Measurements from ENCODE around the gene OPHN1.
"Not testable (repeated sequence)": the region's sequence is repeated elsewhere in the genome, so short reads cannot be mapped to it uniquely, and the experiment has no call there.

OPHN1 gene

DNA sequence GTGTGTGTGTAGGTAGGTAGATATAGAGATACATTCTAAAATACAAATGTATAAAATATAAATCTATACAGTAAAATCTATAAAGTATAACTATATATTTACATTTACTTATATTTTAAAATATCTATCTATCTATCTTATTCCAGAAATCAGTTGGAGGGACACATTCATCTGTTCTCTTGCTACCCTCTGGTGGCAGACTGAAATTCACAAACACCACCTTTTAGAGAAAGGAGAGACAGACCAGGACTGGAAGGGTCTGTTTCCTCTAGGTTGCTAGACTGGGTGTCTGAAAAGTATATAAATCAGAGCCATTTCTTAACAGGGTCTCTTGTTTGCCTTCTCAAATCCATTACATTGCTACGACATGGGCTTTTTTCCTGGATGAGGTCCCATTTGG lies 343.0 kb downstream of the OPHN1 start:
- H3K4me2 ChIP-seq (ENCODE audit: low read length): no peak overlapping the region
- no peaks in the 10 kb centered on the region for H3K9me3 ChIP-seq (replicated peaks; ENCODE audit: low read length)
- no peaks in the 10 kb centered on the region for H3K36me3 ChIP-seq (ENCODE audit: insufficient read depth, low read length)
- H3K4me1 ChIP-seq (ENCODE audit: control insufficient read depth, insufficient read depth, low read length): no peaks in the 10 kb centered on the region
- H3K4me3 ChIP-seq (ENCODE audit: low read length): no peak overlapping the region
- H3K9ac ChIP-seq (ENCODE audit: low read depth, low read length): no peak overlapping the region
- no peaks in the 10 kb centered on the region for H3K27me3 ChIP-seq (ENCODE audit: control insufficient read depth, insufficient read depth, low read length)

DNA sequence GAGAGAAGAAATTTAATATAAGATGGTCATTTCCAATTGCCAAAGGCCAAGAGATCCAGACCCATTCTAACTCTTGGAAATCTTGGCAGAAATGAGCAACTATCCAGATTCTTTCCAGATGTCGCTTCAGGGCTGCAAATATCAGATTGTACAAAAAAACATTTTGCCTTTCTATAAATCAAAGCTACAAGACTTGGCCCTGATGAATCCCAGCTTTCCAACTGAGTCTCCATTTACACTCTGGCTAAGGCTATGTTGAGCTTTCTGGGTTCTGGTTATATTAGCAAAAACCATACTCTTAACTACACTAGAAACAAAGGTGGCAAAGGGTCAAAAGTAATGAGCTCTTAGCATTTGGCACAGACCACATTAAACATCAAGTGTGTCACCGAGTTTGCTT lies 345.8 kb downstream of the OPHN1 start:
- no peaks in the 10 kb centered on the region for H3K9me3 ChIP-seq (replicated peaks; ENCODE audit: low read length)
- no peak overlapping the region for H3K9ac ChIP-seq (ENCODE audit: low read depth, low read length)
- no peak overlapping the region for H3K4me3 ChIP-seq (ENCODE audit: low read length)
- no peaks in the 10 kb centered on the region for H3K27me3 ChIP-seq (ENCODE audit: control insufficient read depth, insufficient read depth, low read length)
- no peak overlapping the region for H3K4me2 ChIP-seq (ENCODE audit: low read length)
- H3K4me1 ChIP-seq (ENCODE audit: control insufficient read depth, insufficient read depth, low read length): peaks cover 3% of the 10 kb centered on the region
- no peaks in the 10 kb centered on the region for H3K36me3 ChIP-seq (ENCODE audit: insufficient read depth, low read length)

DNA sequence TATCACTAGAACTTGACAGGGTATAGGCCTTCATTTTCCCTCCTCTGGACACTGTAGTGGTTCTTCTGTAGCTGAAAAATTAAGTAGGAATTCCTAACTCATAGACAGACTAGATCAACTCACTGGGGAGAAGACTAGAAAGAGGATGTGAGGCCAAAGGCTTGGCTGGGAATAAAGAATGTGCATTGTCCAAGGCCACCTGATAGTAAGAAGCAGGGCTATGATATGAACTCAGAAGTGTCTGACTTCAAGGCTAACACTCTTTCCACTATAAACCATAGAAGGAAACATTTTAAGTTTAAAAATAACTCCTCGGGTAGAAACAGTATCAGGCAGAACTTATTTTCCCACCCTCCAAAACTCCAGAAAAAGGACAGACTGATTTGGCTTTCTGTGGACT lies 346.6 kb downstream of the OPHN1 start:
- H3K4me3 ChIP-seq (ENCODE audit: low read length): no peak overlapping the region
- no peaks in the 10 kb centered on the region for H3K27me3 ChIP-seq (ENCODE audit: control insufficient read depth, insufficient read depth, low read length)
- H3K9me3 ChIP-seq (replicated peaks; ENCODE audit: low read length): no peaks in the 10 kb centered on the region
- no peak overlapping the region for H3K9ac ChIP-seq (ENCODE audit: low read depth, low read length)
- H3K4me2 ChIP-seq (ENCODE audit: low read length): no peak overlapping the region
- peaks cover 3% of the 10 kb centered on the region for H3K4me1 ChIP-seq (ENCODE audit: control insufficient read depth, insufficient read depth, low read length)
- no peaks in the 10 kb centered on the region for H3K36me3 ChIP-seq (ENCODE audit: insufficient read depth, low read length)

DNA sequence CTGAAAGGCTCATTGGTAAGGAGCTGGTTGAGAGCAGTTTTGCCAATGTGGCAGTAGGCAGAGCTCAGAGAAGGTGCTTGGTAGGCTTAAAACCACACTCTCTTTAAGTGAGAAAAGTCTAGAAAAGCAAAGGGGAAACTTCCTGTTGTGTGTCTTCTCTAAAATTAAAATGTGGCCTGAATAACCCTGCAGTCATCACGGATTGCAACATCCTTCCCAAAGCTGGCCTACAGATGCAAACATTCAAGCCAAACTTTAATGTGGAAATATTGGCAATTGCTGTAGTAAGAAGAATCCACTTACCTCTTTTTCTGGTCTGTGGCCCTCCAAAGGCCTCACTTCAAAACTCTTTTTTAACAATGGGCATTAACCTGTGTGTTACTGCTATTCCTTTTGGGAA lies 348.5 kb downstream of the OPHN1 start:
- no peaks in the 10 kb centered on the region for H3K36me3 ChIP-seq (ENCODE audit: insufficient read depth, low read length)

DNA sequence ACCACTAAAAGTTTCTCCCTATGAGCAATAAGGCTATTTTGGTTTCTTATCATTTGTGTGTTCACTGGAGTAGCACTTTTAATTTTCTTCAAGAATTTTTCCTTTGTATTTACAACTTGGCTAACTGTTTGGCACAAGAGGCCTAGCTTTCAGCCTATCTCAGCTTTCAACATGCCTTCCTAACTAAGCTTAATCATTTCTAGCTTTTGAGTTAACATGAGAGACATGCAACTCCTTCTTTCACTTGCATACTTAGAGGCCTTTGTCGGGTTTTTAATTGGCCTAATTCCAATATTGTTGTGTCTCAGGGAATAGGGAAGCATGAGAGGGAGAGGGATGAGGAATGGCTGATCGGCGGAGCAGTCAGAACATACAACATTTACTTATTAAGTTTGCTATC lies 349.8 kb downstream of the OPHN1 start:
- Histone ChIP-seq H3K9me3 (replicated peaks; ENCODE audit: low read length) (no peaks in the 10 kb centered on the region), H3K4me1 (ENCODE audit: control insufficient read depth, insufficient read depth, low read length) (peaks cover 3% of the 10 kb centered on the region), H3K9ac (ENCODE audit: low read depth, low read length) (no peak overlapping the region), H3K4me2 (ENCODE audit: low read length) (no peak overlapping the region), H3K27me3 (ENCODE audit: control insufficient read depth, insufficient read depth, low read length) (no peaks in the 10 kb centered on the region), H3K4me3 (ENCODE audit: low read length) (no peak overlapping the region), H3K36me3 (ENCODE audit: insufficient read depth, low read length) (no peaks in the 10 kb centered on the region)

More for the DNA sequence above, 348.5 kb downstream of the OPHN1 start:
- Histone ChIP-seq H3K4me1 (ENCODE audit: control insufficient read depth, insufficient read depth, low read length) (peaks cover 3% of the 10 kb centered on the region), H3K9me3 (replicated peaks; ENCODE audit: low read length) (no peaks in the 10 kb centered on the region), H3K9ac (ENCODE audit: low read depth, low read length) (no peak overlapping the region), H3K4me3 (ENCODE audit: low read length) (no peak overlapping the region), H3K27me3 (ENCODE audit: control insufficient read depth, insufficient read depth, low read length) (no peaks in the 10 kb centered on the region), H3K4me2 (ENCODE audit: low read length) (no peak overlapping the region)

DNA sequence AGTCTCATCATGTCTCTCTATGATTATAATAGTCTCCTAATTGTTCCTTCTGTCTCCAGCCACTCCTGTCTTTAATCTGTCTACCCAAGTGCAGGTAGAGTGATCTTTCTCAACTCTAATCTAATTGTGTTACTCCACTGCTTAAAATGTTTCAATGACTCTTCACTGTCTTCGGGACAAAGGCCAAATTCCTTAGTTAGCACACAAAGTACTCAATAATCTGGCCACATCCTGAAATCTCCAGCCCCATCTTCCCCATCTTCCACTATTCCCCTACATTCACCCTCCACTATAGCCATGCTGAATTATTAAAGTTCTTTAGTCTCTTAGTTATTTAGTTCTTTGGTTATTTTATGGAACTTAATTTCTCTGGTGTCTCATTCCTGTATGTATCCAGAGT lies 353.3 kb downstream of the OPHN1 start:
- Histone ChIP-seq H3K36me3 (ENCODE audit: insufficient read depth, low read length) (no peaks in the 10 kb centered on the region), H3K9me3 (replicated peaks; ENCODE audit: low read length) (no peaks in the 10 kb centered on the region), H3K27me3 (ENCODE audit: control insufficient read depth, insufficient read depth, low read length) (no peaks in the 10 kb centered on the region), H3K4me3 (ENCODE audit: low read length) (no peak overlapping the region), H3K4me1 (ENCODE audit: control insufficient read depth, insufficient read depth, low read length) (peaks cover 1% of the 10 kb centered on the region), H3K4me2 (ENCODE audit: low read length) (no peak overlapping the region), H3K9ac (ENCODE audit: low read depth, low read length) (no peak overlapping the region)

DNA sequence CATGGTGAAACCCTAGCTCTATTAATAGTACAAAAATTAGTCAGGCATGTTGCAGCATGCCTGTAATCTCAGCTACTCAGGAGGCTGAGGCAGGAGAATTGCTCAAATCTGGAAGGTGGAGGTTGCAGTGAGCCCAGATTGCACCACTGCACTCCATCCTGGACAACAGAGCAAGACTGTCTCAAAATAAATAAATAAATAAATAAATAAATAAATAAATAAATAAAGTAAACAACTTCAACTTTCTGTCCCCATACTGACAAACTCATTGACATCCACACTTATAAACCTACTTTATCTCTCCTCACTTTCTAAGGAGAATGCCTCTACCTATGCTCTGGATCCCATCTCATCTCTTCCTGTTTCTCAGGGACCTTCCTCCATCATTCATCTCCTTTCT lies 354.5 kb downstream of the OPHN1 start:
- not testable (repeated sequence) for H3K4me1 ChIP-seq (ENCODE audit: control insufficient read depth, insufficient read depth, low read length); H3K9ac ChIP-seq (ENCODE audit: low read depth, low read length); H3K36me3 ChIP-seq (ENCODE audit: insufficient read depth, low read length); H3K27me3 ChIP-seq (ENCODE audit: control insufficient read depth, insufficient read depth, low read length); H3K4me2 ChIP-seq (ENCODE audit: low read length); H3K4me3 ChIP-seq (ENCODE audit: low read length); H3K9me3 ChIP-seq (replicated peaks; ENCODE audit: low read length)

DNA sequence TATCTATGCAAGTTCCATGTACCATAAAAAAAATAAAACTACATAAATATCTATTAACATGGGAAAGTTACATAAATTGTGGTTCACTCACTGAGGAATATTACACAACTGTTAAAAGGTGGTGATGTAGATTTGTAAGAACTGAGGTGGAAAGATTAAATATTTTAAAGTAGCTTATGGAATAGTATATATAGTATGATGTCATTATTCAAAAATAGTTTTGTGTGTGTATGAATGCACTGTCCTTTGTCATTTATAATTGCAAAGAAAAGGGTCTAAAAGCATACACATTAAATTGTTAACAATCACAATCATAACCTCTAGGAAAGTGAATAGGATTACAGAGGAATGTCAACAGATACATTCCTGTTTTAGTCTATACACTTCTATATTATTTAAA lies 355.9 kb downstream of the OPHN1 start:
- no peaks in the 10 kb centered on the region for H3K27me3 ChIP-seq (ENCODE audit: control insufficient read depth, insufficient read depth, low read length)
- H3K36me3 ChIP-seq (ENCODE audit: insufficient read depth, low read length): no peaks in the 10 kb centered on the region
- H3K4me3 ChIP-seq (ENCODE audit: low read length): no peak overlapping the region

DNA sequence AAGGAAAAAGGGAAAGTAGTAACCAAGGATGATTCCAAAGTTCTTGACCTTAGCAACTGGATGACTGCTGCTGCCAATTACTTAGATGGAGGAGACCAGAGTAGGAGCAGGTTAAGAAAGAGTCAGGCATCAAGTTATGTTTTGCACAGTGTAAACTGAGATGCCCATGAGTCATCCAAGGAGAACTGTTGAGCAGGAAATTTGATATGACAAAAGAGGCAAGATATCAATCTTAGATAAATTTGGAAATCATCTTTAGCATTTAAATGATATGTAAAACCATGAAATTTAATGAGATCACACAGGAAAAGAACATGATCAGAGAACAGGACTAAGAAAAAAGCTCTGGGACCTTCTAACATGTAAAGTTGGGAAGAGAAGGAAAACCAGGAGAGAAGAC lies 361.3 kb downstream of the OPHN1 start:
- Histone ChIP-seq H3K9ac (ENCODE audit: low read depth, low read length) (no peak overlapping the region), H3K27me3 (ENCODE audit: control insufficient read depth, insufficient read depth, low read length) (no peaks in the 10 kb centered on the region), H3K36me3 (ENCODE audit: insufficient read depth, low read length) (no peaks in the 10 kb centered on the region)

More for the DNA sequence above, 355.9 kb downstream of the OPHN1 start:
- Histone ChIP-seq H3K9ac (ENCODE audit: low read depth, low read length) (no peak overlapping the region), H3K4me2 (ENCODE audit: low read length) (no peak overlapping the region), H3K4me1 (ENCODE audit: control insufficient read depth, insufficient read depth, low read length) (peaks cover 2% of the 10 kb centered on the region), H3K9me3 (replicated peaks; ENCODE audit: low read length) (no peaks in the 10 kb centered on the region)

DNA sequence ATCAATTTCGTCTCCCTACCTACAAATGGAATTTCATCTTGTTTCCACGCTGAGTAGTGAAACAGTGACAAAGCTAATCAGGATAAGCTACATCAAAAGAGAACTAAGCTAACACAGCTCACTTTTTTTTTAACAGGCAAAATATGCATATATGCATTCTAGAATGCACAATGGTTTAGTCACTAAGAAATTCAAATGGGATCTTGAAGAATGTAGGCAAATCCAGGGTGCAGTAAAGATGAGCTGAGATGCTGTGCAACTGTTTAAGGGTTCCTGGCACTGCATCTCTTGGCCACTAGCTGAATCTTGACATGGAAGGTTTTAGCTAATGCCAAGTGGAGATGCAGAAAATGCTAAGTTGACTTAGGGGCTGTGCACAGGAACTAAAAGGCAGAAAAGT lies 363.2 kb downstream of the OPHN1 start:
- H3K36me3 ChIP-seq (ENCODE audit: insufficient read depth, low read length); H3K9ac ChIP-seq (ENCODE audit: low read depth, low read length); H3K4me2 ChIP-seq (ENCODE audit: low read length); H3K9me3 ChIP-seq (replicated peaks; ENCODE audit: low read length); H3K4me3 ChIP-seq (ENCODE audit: low read length); H3K4me1 ChIP-seq (ENCODE audit: control insufficient read depth, insufficient read depth, low read length); H3K27me3 ChIP-seq (ENCODE audit: control insufficient read depth, insufficient read depth, low read length): not testable (repeated sequence)

More for the DNA sequence above, 361.3 kb downstream of the OPHN1 start:
- H3K4me1 ChIP-seq (ENCODE audit: control insufficient read depth, insufficient read depth, low read length): peaks cover 9% of the 10 kb centered on the region
- peak overlapping the region; percentile 28 for H3K4me3 ChIP-seq (ENCODE audit: low read length)
- no peak overlapping the region for H3K4me2 ChIP-seq (ENCODE audit: low read length)
- no peaks in the 10 kb centered on the region for H3K9me3 ChIP-seq (replicated peaks; ENCODE audit: low read length)

DNA sequence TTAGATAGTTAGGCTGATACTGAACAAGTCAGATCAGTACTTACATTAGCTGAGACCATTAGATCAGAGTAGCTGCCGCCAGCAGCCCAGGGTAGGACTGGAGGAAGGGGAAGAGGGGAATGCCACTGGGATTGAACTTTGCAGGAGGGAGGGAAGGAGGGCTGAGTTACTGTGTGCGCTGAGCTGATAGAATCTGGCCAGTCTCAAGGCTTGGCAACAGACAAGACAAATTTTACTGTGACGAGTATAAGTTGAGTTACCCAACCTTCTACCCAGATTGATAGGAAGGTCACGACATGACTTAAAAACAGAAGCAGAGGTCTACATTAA lies 372.1 kb downstream of the OPHN1 start:
- H3K9me3 ChIP-seq (replicated peaks; ENCODE audit: low read length): no peaks in the 10 kb centered on the region
- no peak overlapping the region for H3K9ac ChIP-seq (ENCODE audit: low read depth, low read length)
- H3K4me2 ChIP-seq (ENCODE audit: low read length): no peak overlapping the region

DNA sequence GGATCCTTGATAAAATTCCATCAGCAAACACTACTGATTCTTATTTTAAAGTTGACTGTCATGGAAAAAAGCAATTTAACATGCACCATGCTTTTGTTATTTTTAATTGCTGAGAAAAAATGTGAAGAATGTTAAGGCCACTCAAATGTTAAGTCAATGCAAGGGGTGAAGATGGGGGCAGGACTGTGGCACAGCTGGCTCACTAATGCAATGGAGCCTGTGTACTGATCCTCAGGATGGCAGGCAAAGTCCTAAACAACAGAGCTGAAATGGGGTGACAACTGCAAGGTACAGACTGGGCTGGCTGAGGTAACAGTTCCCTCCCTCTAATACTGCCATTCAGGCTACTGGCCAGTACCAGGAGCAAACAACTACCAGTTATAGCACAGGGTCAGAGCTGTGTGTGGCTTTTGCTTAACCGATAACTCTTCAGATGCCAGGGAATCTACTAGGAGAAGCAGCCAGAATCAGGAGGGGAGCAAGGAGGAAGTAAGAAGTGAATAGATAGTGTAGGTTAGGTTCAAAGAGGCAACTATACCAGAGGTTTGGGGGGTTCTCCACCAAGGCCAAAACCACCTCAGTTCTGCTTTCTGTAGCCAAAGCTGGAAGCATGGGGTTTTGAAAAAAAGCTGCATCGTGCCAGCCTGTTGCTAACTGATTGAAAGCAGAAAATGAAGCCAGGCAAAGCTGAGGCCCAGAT lies 372.6 kb downstream of the OPHN1 start:
- Histone ChIP-seq H3K4me3 (ENCODE audit: low read length) (no peak overlapping the region), H3K9ac (ENCODE audit: low read depth, low read length) (no peak overlapping the region), H3K9me3 (replicated peaks; ENCODE audit: low read length) (no peaks in the 10 kb centered on the region), H3K27me3 (ENCODE audit: control insufficient read depth, insufficient read depth, low read length) (no peaks in the 10 kb centered on the region), H3K36me3 (ENCODE audit: insufficient read depth, low read length) (no peaks in the 10 kb centered on the region), H3K4me2 (ENCODE audit: low read length) (no peak overlapping the region), H3K4me1 (ENCODE audit: control insufficient read depth, insufficient read depth, low read length) (peaks cover 7% of the 10 kb centered on the region)

More for the DNA sequence above, 372.1 kb downstream of the OPHN1 start:
- peaks cover 7% of the 10 kb centered on the region for H3K4me1 ChIP-seq (ENCODE audit: control insufficient read depth, insufficient read depth, low read length)
- no peaks in the 10 kb centered on the region for H3K36me3 ChIP-seq (ENCODE audit: insufficient read depth, low read length)
- no peak overlapping the region for H3K4me3 ChIP-seq (ENCODE audit: low read length)
- H3K27me3 ChIP-seq (ENCODE audit: control insufficient read depth, insufficient read depth, low read length): no peaks in the 10 kb centered on the region
